ENCODE results near the gene AKAP12.

The AKAP12 gene

DNA sequence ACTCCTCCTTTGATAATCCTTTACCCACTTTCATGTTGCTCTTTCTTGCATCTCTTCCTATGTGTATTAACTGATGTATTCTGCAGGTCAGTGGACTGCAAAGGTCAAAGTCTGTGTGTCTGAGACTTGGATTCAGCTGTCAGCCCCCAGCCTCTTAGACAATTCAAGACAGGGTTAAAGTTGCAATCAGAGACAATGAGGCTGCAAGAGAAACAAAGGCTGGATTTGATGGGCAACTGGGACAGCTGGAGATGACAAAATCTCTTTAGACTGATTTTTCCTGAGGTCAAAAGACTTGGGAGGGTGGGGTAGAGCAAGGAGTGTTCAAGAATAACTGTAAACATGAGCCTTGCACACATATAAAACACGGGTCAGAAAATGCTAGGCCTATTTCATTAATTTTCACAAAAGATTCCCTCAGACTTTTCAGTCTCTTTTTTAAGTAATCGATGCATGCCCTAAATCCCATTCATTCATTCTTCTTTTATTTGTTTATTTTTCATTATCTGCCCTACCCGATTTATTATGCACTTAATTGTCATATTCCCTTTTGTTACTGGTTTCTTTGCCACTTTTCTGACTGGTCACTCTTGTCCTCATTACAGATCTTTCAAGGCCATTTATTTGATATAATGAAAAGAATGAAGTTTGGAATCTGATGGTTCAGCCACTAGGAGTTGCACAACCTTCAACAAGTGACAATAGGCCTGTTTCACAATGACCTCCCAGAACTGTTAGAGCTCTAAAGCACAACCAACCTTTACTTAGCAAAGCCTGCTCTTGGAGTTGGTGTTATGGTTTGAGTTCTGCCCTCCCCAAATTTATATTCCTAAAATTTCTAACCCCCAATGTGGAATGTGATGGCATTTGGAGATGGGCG is 33.8 kb upstream of the AKAP12 start:
- DNase-seq (ENCODE audit: low read depth) = peak; percentile 45
- H3K4me3 ChIP-seq (ENCODE audit: low read depth, low read length) = no peak overlapping the region
- TF ChIP-seq MYC (IDR thresholded peaks at IDR 0.05; ENCODE audit: low read depth, low read length) = no peak
- TF ChIP-seq POLR2A (IDR thresholded peaks at IDR 0.05; ENCODE audit: extremely low read depth, insufficient read length) = no peak
- TF ChIP-seq, protein P1, sequence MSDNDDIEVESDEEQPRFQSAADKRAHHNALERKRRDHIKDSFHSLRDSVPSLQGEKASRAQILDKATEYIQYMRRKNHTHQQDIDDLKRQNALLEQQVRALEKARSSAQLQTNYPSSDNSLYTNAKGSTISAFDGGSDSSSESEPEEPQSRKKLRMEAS (IDR thresholded peaks at IDR 0.05; ENCODE audit: low read depth, low read length) = no peak
- TF ChIP-seq, protein P2, sequence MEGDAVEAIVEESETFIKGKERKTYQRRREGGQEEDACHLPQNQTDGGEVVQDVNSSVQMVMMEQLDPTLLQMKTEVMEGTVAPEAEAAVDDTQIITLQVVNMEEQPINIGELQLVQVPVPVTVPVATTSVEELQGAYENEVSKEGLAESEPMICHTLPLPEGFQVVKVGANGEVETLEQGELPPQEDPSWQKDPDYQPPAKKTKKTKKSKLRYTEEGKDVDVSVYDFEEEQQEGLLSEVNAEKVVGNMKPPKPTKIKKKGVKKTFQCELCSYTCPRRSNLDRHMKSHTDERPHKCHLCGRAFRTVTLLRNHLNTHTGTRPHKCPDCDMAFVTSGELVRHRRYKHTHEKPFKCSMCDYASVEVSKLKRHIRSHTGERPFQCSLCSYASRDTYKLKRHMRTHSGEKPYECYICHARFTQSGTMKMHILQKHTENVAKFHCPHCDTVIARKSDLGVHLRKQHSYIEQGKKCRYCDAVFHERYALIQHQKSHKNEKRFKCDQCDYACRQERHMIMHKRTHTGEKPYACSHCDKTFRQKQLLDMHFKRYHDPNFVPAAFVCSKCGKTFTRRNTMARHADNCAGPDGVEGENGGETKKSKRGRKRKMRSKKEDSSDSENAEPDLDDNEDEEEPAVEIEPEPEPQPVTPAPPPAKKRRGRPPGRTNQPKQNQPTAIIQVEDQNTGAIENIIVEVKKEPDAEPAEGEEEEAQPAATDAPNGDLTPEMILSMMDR (IDR thresholded peaks at IDR 0.05; ENCODE audit: low read depth, low read length) = no peak

DNA sequence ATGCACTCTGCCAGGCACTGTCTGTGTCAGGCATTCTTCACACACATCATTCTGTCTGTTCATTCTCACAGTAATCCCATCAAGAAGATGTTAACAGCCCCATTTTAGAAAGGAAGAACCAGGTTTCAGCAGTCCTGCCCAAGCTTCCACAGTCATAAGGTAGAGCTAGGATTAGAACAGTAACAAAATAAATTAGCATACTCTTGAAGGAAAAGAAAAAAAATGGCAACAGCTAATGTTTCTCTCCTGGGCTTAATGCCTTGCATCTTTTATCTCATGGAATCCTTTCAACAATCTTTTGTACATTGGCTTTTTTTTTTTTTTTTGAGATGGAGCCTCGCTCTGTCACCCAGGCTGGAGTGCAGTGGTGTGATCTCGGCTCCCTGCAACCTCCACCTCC is 32.1 kb upstream of the AKAP12 start:
- no peak for DNase-seq (ENCODE audit: low read depth)
- TF ChIP-seq MYC (IDR thresholded peaks at IDR 0.05; ENCODE audit: low read depth, low read length) = no peak
- TF ChIP-seq, protein P2 (IDR thresholded peaks at IDR 0.05; ENCODE audit: low read depth, low read length) = no peak
- TF ChIP-seq, protein P1 (IDR thresholded peaks at IDR 0.05; ENCODE audit: low read depth, low read length) = no peak
- TF ChIP-seq POLR2A (IDR thresholded peaks at IDR 0.05; ENCODE audit: extremely low read depth, insufficient read length) = no peak
- no peak overlapping the region for H3K4me3 ChIP-seq (ENCODE audit: low read depth, low read length)

DNA sequence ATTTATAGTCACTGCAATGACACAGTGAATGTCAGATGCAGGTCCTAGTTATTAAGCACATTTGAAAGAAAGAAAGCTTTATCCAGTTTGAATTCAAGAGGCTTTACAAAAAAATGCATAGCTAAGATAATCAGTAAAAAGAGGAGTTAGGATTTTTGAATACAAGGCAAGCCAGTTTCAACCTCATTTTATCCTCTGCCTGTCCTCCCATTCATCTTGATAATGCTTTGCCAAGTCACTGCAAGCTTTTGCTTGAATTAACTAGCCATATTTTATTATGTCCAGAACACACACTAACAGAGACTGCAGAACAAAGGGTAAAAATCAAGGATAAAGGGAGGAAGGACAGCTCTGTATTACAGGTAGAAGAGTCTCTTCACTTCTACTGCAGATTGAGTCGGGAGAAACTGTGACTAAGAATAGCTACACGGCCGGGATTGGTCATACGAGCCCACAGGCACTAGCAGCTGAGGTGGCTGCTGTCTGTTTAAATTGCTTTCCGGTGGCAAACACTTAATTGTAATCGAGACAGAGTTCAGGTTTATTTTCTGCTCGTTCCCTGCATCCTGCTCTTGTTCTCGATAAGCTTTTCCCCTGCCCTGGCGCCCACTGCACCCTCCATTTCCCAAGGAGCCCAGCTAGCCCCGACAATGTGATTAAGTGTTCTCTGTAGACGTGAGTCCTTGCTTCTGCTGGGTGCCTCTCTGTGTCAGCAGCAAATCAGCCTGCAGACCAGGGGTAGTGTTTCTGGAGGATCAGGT is 30.5 kb upstream of the AKAP12 start:
- H3K4me3 ChIP-seq (ENCODE audit: low read depth, low read length) = no peak overlapping the region
- DNase-seq (ENCODE audit: low read depth) = no peak
- TF ChIP-seq, protein P1 (IDR thresholded peaks at IDR 0.05; ENCODE audit: low read depth, low read length) = no peak
- TF ChIP-seq, protein P2 (IDR thresholded peaks at IDR 0.05; ENCODE audit: low read depth, low read length) = no peak
- TF ChIP-seq MYC (IDR thresholded peaks at IDR 0.05; ENCODE audit: low read depth, low read length) = no peak
- TF ChIP-seq POLR2A (IDR thresholded peaks at IDR 0.05; ENCODE audit: extremely low read depth, insufficient read length) = no peak

DNA sequence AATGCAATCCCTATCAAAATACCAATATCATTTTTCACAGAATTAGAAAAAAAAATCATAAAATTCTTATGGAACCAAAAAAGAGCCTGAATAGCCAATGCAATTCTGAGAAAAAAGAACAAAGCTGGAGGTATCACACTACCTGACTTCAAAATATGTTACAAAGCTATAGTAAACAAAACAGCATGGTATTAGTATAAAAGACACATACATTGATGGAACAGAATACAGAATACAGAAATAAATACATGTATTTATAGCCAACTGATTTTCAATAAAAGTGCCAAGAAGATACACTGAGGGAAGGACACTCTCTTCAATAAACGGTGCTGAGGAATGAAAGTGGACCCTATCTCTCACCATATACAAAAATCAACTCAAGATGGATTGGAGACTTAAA is 28.7 kb upstream of the AKAP12 start:
- DNase-seq (ENCODE audit: low read depth) = no peak
- TF ChIP-seq MYC (IDR thresholded peaks at IDR 0.05; ENCODE audit: low read depth, low read length) = no peak
- no peak for TF ChIP-seq POLR2A (IDR thresholded peaks at IDR 0.05; ENCODE audit: extremely low read depth, insufficient read length)
- TF ChIP-seq, protein P1 (IDR thresholded peaks at IDR 0.05; ENCODE audit: low read depth, low read length) = no peak
- TF ChIP-seq, protein P2 (IDR thresholded peaks at IDR 0.05; ENCODE audit: low read depth, low read length) = no peak

DNA sequence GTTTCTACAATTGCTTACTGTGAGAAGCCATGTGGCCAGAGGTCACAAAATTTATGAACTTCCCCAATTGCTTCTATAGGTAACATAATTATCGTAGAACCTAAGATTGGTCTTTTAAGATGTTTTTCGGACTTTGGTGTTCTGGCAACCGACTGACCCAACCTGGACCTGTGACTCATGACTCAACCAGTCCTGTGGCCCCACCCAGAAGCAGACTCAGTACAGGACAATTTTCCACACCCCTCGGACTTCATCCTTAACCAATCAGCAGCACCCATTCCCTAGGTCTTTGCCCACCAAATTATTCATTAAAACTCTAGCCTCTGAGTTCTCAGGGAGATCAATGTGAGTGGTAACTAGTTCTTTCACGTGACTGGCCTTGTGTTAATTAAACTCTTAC is 26.4 kb upstream of the AKAP12 start:
- no peak for TF ChIP-seq POLR2A (IDR thresholded peaks at IDR 0.05; ENCODE audit: extremely low read depth, insufficient read length)
- TF ChIP-seq, protein P2 (IDR thresholded peaks at IDR 0.05; ENCODE audit: low read depth, low read length) = no peak
- TF ChIP-seq, protein P1 (IDR thresholded peaks at IDR 0.05; ENCODE audit: low read depth, low read length) = no peak
- TF ChIP-seq MYC (IDR thresholded peaks at IDR 0.05; ENCODE audit: low read depth, low read length) = no peak
- no peak overlapping the region for H3K4me3 ChIP-seq (ENCODE audit: low read depth, low read length)
- no peak for DNase-seq (ENCODE audit: low read depth)

More for the DNA sequence above, 28.7 kb upstream of the AKAP12 start:
- H3K4me3 ChIP-seq (ENCODE audit: low read depth, low read length) = no peak overlapping the region
